ENCODE results near the gene BBS9.
A peak's percentile ranks its signal among the peaks of the same experiment; 100 is the strongest.
"Not testable (repeated sequence)": the region's sequence is repeated elsewhere in the genome, so short reads cannot be mapped to it uniquely, and the experiment has no call there.

Gene BBS9

DNA sequence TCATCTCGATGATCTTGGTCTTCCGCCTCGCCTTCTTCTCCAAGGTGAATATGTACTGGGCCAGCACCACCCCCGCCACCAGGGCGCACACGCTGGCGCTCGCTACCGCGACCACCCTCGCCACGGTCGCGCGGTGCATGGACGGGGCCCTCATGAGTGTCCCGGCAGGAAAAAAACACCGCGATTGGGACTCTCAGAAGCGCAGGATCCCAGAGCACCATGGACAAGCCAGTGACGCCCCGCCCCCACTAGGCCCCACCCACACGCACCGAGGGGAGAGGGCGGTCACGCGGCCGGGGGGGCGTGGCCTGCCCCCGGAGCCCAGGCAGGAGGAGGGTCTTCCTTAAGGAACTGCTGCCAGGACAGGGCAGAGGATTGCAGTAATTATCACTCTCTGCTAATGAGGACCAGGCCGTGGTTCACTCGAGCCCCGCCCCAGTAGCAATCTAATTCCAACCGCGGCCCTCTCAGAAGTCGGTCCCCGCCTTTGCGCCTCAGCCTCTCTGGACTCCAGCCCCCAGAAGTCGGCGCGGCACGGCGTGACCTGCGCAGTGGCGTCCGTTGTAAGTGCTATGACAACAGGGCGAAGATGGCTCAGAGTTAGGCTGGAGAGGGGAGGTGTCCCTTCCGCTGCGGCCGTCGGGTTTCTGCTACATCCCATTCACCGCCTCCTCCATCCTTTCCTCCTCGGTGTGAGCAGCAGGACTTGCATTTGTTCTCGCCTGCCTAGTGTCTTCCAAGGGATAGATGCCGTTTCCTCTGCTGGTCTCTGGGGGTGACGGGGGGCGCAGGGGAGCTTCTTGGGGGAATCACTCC lies at the start of gene BBS9:
TSS of gene BBS9 (plus strand) at position 575 of the 816 bp plus-strand sequence. CDS start 16,689 bp downstream, outside the sequence.
- DNase-seq (ENCODE audit: low read depth, low spot score): peak; percentile 99

DNA sequence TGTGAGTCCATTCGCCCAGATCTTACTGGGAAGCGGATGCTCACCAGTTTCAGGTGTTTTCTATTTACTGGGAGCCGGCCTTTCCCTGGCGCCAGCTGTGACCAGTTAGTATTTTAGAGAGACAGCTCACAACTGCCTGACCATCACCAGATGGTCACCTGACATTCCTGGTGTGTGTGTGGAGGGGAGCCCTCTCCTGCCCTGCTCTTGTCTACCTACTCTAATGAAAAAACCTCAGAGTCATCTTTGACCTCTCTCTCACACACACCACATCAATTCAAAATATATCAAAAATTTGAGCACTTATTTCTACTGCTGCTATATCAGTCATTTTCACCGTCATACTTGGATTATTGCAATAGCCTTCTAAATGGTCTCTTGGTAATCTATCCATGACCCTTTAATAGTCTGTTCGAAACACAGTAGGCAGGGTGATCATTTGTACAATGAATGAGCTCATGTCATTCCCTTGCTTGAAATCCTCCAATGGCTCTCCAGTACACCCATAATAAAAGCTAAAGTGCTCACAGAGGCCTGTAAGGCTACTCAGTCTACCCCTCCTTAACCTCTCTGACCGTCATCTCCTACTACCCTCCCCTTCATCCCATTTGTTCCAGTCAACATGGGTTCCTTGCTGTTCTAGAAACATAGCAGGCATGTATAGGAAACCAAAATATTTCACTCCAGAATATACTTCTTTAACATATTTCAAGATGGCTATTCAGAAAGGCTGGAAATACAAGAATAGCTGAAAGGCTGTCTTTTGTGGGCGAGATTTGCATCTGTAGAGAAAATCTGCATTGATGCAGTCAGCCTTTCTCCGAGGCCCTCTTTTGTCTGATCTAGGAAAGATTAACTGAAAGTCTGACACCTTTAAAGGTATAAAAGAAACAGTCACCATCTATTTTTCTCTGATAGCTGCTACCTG lies 49.3 kb upstream of the BBS9 start:
- DNase-seq (ENCODE audit: low read depth, low spot score): no peak

DNA sequence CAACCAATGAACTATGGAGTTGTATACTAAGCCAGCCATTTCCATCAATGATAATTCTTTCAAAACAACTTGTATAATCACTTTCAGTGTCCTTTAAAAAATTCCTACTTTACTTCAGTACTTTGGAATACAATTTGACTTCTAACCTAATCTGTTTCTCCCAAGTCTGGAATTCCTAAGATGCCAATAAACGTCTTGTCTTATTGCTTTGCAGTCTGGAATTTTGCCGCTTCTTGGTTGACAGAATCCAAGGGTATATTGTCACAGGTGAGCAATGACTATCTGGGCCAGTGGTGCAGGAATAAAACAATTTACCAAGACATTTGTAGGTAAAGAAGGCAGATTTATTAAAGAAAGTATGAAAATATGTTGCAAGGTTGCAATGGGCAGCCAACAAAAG lies 42.0 kb upstream of the BBS9 start:
- no peak for DNase-seq (ENCODE audit: low read depth, low spot score)

DNA sequence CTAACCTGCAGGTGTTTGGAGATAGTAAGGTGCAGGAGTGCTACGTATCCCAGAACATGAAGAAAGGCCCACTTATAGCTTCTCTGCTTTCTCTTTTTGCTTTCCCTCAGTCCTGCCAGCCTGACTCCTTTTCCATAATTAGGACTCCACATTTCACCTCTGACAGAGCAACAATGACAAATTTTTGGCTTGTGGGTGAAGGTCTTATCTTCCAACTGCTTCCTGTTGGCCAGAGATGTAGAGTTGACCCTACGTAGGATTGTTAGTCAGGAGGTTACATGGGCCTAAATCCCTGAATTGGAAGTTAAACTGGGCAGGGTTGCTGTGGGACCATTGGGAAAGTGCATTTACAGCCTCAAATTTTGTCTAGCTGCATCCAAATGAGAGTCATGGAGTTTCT lies 41.5 kb upstream of the BBS9 start:
- DNase-seq (ENCODE audit: low read depth, low spot score): no peak

DNA sequence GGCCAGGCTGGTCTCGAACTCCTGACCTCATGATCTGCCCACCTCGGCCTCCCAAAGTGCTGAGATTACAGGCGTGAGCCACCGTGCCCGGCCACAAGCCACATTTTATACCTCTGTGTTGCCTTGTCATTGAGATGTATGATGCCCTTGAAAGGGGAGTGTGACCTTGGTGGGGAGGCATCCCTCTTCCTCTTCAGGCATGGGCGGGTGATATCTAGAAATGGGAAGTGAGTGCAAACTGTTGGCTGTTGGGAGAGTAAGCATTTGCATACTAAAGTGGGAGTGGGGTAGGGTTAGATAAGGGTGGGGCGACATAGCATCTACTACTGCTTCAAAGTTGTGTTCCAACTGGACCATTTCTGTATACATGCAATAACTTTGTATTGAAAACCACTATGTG lies 40.2 kb upstream of the BBS9 start:
- DNase-seq (ENCODE audit: low read depth, low spot score): no peak

DNA sequence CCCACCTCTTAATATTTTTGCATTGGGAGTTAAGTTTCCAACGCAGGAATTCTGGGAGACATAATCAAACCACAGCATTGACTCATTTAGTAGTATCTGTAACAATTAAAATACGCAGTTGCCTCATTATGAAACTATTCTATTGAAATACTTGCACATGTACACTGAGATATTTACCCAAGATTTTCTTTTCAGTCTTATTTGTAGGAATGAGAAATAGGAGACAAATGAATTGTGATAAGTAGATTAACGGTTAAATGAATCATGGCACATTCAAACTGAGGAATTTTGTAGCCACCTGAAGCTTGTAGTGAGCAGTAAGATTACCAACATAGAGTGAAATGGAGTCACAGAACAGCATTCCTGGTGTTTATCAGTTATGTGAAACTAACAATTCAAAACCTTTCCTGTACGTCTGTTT lies 38.2 kb upstream of the BBS9 start:
- DNase-seq (ENCODE audit: low read depth, low spot score): no peak

DNA sequence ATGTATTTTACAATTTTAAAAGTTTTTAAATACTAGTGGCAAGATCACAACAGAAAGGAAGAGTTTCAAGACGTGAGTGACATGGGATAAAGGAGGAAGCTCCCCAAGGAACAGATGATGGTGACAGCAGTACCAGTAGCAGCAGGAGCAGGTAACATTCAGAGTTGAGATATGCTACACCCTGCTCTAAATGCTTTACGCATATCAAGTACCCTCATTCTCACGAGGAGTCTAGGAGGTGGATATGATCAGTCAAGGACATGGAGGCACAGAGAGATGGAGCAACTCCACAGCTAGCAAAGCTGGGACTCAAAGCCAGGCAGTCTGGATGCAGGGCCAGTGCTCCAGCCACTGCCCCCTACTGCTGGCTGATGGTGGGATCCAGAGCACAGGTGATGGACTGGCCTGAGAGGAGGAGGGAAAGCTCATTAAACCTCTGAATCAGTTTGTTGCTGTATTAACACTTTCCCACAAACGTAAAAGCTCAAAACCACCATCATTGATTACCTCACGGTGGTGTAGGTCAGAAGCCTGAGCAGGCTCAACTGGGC lies 37.6 kb upstream of the BBS9 start:
- DNase-seq (ENCODE audit: low read depth, low spot score): peak; percentile 28

DNA sequence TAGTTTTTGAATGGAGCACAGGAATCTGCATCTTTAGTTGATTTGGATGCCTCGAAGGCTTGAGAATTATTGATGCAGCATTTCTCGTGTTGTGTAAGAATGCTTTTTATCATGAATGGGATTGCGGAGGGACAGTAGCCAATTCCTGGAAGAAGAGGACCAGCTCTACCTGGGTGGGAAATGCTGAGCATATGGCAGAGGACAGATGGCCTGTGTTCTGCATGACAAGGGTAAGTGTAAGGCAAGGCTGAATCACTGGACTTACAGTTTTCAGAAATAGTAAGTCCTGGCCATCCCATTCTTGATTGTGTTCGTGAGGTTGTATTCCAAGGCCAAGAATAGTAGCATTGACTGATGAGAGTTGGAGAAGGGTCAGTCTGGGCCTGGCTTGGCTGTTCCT lies 36.1 kb upstream of the BBS9 start:
- DNase-seq (ENCODE audit: low read depth, low spot score): no peak

DNA sequence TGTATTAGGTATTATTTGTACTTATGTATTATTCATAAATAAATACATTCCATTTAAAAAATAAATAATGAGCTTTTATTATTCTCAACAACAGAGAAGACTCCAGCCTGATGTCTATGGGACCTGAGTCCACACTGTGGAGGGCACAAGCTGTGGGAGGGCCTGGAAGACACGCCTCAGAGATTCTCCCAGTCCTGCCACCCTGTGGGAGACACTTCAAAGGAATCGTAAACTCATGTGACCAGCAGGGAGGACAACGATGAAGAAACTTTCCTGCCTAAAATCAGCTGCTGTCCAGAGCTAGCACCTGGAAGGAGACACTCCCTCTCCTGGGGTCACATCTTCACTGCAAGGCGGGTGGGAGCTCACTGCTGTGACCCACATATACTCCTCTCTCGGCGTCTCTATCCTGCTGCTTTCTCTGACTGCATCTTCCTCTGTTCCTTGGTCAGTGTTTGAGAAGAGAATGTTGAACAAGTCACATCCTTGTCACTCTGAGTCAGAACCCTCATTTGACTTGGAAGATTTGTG lies 34.6 kb upstream of the BBS9 start:
- not testable (repeated sequence) for DNase-seq (ENCODE audit: low read depth, low spot score)

DNA sequence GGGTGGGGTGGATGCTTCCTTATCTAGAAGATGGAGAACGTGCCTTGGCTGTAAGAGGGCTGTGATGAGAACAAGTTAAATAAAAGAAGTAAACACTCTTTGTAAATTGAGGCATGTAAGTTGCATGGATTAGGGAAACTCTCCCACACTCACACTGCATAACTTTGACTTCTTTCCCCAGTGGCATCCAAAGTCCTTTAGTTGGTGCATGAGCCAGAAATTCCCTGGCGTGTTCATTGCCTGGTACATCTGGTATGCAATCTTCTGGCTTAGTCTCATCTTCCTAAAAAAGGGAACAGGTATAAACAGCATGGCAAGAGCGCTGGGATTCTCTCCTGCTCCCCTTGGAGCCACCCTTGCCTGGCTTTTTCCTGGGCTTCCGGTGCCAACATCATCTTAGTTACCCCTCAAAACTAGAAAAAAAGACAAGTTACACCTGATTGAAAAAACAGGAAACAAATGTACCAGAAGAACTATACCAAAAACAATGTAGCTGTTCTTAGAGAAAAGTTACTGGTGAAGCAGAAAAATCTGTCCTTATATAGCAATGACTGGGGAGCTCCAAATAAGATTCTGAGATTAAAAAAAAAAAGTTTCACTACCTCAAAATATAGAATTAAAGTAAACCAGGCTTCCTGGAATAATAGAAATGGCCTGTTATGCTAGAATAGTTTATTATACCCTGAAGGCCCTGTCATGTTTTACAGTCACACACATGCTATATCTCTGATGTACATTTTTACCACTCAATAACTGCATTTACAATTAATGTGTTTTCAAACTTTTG lies 30.0 kb upstream of the BBS9 start:
- DNase-seq (ENCODE audit: low read depth, low spot score): no peak

DNA sequence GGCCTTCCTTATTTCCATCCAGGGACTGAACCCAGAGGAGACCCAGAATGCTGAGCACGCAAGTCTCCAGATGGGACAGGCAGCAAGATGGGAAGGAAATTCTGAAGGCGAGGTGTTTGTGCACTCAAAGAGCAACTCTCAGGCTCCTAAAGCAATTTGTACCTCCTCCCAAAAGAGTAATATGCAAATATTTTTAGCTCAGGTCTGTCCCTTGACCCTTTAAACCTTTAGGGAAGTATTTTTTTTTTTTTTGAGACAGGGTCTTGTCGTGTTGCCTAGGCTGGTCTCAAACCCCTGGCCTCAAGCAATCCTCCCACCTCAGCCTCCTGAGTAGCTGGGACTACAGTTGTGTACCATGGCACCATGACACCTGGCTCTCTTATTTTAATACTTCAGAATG lies 28.6 kb upstream of the BBS9 start:
- DNase-seq (ENCODE audit: low read depth, low spot score): no peak

DNA sequence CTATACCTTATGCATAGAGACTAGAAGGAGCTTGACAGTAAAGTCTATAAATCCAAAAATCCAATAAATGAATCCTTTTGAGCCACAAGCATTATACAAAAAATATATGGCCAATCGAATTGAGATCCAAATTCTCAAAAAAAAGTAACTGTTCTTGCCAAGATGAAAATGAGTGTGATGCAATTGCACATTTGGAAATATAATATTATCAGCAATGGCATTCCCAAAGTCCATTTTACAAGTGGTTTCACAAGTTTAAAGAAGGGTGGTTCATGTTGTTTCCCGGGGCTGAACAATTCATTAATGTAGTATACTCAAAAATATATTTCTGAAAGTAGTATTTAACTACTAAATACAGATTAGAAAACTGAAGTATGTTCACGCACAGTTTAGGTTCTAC lies 27.5 kb upstream of the BBS9 start:
- DNase-seq (ENCODE audit: low read depth, low spot score): no peak

DNA sequence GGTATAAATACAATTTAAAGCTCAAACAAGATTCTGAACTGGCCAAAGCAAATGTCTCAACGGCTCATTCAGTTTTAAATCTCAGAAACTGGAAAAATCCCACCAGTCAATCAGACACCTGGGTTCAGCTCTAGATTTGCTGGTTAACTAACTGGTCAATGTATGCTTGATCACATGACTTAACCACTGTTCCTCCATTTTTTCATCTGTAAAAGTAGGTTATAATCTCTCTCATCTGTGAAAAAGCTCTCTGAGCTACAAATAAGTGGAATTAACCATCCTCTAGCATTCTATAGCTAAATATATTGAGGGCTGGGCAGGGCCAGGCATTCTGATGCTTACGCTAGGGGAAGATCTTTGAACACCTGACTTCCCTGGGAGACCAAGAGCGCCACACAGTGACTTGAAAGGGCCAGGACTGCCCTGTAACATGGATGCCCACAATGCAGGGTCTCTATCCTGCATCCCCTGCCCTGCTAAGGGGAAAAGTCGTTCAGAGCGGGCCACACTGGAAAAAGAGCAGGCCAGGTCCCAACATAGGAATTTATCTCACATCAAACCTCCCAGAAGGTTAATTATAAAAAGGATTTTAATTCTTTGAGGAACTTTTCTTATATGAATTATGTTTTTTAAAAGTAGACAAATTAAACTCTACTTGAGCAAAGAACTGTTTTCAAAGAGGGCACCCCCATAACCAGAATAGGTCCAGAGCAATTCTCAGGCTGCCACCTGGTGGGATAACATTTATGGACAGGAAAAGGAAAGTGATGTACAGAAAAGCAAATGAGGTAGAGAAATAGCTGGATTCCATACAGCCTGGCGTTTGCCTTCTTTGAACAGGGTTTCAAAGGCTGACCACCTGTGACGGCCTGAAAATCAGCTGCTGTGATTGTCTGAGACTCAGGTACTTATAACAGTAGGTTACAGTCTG lies 22.0 kb upstream of the BBS9 start:
- DNase-seq (ENCODE audit: low read depth, low spot score): peak; percentile 42

DNA sequence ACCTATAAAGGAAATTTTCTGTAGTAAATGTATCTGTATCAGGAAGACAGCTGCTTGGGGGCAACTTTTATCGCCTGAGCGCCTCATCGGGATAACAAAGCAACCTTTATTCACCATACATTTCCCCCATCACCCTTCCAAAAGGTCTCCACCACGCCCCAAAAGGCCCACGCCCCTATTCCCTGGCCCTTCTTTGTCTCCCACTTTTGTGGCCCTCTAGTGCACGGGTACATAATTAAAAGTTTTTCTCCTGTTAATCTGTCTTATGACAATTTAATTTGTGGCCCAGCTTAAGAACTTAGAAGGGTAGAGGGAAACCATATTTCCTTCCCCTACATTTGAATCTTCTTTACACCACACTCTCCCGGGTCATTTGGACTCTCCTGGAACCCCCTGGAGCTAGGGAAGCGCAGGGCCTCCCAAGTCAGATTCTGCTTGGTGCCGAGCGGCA lies 20.8 kb upstream of the BBS9 start:
- no peak for DNase-seq (ENCODE audit: low read depth, low spot score)

DNA sequence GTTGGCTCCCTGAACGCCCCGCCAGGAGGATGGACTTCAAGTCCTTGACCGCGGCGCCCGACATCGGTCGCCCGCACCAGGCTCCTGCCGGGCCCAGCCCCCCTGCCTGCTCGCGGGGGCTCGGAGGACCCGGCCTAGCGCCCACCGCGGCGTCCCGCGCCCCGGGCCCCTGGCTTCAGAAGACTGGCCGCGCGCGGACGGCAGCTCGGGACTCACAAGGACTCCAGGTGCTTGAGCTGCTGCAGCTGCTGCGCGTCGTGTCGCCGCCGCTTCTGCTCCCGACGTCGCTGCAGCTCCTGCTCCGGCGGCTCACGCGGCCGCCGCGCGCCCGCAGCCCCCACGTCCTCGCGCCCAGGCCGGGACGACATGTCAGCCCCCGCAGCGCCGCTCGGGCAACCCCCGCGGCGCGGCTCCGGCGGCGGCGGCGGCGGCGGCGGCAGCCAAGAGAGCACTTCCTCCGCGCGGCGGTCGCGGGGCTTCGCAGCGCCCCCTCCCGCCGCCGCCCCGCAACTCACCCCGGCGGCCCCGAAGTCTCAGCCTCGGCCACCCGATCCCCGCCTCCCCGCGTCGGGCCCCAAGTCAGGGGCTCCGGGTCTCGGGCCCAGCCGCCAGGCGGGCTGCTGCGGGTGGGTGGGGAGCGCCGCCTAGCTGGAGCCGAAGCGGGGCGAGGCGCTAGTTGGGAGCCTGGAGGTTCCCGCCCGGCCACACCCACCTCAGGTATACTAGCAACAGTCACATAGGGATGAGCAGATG lies 20.2 kb upstream of the BBS9 start, which contains the start of gene RP9:
TSS of gene RP9 (minus strand) at position 400 of the 753 bp plus-strand sequence. CDS start at position 368, 32 bp downstream.
- peak; percentile 84 for DNase-seq (ENCODE audit: low read depth, low spot score)

DNA sequence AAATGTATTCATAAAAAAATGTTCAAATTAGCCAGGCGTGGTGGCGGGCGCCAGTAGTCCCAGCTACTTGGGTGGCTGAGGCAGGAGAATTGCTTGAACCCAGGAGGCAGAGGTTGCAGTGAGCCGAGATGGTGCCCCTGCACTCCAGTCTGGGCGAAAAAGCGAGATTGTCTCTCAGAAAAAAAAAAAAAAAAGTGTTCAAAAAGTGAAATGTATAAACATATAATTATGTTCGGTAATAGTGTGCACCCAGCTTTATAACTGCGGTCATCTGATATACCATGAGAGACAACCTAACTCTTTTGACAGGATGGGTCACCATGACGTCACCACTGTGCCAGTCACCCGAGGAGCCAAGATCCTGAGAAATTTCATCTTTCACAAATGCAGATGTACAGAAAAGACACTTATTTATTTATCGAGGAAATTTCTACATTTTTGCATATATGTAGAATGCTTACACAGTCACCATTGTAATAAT lies 19.6 kb upstream of the BBS9 start:
- DNase-seq (ENCODE audit: low read depth, low spot score): no peak

DNA sequence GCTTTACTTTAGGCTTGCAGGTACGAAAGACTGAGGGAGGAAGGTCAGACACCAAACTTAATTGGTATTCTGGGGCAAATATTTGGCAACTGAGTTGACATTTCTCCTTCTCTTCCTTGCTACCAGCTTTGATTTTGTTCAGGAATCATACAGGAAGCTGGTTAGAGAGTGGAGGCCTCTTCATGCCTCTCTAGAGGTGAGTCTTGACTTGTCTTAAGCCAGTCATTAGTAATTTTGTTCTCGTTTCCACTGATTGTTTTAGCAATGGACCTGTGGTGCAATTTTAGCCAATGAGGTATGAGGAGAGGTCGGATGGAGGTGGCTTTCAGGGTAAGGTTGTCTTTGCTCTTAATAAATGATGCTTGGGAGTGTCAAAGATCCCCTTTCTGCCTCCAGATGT lies 17.8 kb upstream of the BBS9 start:
- DNase-seq (ENCODE audit: low read depth, low spot score): no peak

DNA sequence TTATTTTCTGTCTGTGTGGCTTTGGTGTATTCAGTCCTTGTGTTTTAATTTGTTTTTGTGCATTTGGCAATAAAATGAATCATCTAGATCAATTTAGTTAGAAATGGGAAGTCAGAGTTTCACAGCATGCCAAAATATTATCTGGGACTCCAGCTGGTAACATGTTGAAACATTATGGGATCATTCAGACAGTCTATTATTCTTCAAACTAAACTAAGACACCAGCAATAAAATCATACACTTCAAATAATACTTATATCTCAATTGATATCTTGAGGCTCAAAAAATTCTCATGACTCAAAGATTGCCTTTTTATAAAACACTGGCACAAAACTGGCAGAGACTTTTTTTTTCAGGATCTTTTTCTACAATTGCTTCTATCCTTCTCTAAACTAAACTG lies 14.4 kb upstream of the BBS9 start:
- DNase-seq (ENCODE audit: low read depth, low spot score): no peak

DNA sequence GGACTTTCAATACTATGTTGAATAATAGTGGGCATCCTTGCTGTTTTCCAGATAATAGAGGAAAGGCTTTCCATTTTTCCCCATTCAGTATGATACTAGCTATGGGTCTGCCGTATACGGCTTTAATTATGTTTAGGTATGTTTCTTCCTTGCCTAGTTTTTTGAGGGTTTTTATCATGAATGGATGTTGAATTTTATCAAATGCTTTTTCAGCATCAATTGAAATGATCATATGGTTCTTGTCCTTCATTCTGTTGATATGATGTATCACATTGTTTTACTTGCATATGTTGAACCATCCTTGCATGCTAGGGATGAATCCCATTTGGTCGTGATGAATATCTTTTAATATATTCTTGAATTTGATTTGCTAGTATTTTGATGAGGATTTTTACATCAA lies 11.0 kb upstream of the BBS9 start:
- DNase-seq (ENCODE audit: low read depth, low spot score): no peak
